GM19351 (cell line): ENCODE results near the gene BAHD1.
A peak's percentile ranks its signal among the peaks of the same experiment; 100 is the strongest.
"Not testable (repeated sequence)": the region's sequence is repeated elsewhere in the genome, so short reads cannot be mapped to it uniquely, and the experiment has no call there.

ENCODE experiments used
- ATAC-seq: cut with Tn5 transposase; IDR thresholded peaks from one replicate; pipeline ENCODE4 v1.9.1; 2021; ENCODE audit warnings: mild to moderate bottlenecking, moderate library complexity; ENCODE audit not compliant: unreplicated experiment

BAHD1 gene

DNA sequence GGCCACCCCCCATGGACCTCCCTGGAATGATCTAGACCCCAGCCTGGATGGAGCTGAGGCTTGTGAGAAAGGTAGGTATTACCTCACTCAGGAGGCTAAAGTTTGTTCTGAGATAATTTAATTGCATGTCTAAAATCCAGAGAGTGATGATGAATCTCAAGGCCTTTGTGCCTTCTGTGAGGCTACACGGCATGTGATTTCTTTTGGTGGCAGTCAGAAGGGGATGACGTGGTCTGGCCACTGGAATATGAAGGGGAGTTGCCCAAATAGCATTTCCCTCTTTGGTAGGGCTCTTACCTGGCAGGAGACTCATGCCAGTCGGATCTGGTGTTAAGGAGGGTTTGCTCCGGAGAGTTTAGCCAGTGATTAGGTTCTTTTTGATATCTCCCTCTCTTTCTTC, 2.5 kb downstream of the BAHD1 start:
- ATAC-seq, result no peak

DNA sequence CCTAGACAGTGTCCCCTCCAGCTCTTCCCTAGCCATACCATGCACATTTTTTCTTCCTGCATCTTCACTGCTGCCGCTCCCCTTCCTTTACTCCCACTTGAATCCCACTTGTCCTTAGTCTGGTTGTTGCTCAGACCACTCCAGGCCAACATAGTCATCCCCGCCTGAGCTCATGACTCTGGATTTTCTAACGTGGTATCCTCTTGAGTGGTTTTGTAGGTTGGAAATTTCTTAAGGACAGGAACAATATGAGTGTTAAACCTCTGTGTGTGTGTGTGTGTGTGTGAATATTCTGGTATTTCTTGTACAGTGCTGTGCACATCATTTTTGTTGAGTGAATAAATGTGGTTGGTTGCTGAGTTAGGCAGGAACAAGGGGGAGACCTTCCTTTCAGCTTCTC, 3.1 kb downstream of the BAHD1 start:
- ATAC-seq, result no peak

DNA sequence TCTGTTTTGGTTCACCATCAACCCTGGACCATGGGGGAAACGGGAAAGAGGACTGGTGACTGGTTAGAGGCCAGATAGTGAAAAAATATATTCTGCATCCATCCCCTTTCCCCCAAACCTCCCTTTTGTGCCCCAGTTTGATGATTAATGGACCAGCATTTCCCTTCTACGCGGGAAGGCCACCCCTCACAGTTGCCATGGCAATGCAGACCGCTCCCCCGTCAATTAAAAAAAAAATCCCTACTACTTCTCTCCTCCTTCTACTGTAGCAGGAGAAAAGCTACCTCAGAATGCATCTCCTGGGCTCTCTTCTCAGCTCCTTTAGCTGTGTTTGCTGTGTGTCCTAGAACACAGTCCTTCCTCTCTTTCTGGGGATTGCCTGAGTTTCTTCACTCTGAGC, 4.0 kb downstream of the BAHD1 start:
- no peak for ATAC-seq

DNA sequence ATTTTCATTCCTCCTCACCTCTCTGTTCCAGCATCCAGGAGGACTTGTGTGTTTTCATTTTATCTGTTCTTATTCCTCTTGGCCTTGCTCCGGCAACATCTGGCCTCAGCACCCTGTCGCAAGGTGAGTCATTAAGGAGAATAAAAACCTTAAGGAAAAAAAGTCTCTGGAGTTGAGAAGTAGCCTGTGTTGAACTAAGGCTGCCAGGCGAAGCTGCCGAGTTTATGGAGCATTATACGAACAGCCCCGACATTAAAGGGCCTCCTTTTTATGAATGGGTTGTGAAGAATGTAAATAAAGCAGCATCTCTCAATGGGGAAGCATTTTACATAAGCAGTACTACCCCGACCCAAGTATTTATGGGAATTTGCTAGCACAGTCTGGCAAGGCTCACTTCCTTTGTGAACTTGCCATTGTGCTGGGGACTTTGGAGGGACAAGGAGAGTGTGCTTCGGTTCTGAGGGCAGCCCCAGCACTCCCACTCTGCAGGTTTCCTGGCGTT, 4.7 kb downstream of the BAHD1 start:
- ATAC-seq, result no peak

DNA sequence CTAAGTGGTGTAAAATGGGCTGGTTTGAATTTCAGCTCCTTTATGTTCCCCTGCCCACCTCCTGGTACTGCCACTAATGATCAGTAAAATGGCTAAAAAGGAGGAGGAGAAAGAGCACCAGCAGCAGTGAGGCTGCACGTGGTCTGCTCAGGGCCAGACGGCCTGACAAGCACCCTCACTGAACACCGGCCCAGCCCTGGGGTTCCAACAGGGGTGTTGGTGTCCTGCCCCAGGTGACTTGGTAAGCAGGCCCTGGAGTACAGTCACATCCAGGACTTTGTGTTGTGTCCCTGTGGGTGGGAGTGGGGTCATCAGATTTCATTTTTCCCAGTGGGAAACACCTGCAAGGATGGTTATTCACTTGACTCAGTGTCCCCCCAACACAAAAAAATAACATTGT, 5.4 kb downstream of the BAHD1 start:
- ATAC-seq, result no peak

DNA sequence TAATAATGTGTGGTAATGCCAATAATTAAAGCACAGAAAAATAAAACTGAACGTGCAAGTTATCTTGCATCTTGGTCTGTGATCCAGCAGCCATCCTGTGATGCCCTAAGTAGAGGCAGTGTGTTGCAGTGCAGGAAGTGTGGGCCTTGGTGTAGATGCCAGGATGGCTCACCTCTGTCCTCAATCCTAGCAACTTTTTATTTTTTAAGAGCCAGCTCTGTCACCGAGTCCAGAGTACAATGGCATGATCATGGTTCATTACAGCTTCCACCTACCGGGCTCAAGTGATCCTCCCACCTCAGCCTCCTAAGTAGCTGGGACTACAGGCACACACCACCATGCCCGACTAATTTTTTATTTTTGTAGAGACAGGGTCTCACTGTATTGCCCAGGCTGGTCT, 7.6 kb downstream of the BAHD1 start:
- ATAC-seq, result no peak

DNA sequence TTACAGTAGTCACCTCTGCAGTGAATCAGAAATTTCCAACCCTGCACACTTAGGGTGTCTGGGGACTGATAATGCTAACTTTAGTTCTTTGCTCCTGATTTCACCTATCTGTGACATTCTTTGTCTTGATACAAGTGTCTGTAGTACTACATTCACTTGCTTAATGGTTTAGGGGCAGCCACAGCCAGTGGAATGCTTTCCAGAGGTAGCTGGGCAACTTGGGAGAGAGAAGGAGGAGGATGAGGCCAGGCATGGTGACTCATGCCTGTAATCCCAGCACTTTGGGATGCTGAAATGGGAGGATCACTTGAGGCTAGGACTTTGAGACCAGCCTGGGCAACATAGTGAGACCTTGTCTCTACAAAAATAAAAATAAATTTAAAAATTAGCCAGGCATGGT, 8.5 kb downstream of the BAHD1 start:
- ATAC-seq, result no peak

DNA sequence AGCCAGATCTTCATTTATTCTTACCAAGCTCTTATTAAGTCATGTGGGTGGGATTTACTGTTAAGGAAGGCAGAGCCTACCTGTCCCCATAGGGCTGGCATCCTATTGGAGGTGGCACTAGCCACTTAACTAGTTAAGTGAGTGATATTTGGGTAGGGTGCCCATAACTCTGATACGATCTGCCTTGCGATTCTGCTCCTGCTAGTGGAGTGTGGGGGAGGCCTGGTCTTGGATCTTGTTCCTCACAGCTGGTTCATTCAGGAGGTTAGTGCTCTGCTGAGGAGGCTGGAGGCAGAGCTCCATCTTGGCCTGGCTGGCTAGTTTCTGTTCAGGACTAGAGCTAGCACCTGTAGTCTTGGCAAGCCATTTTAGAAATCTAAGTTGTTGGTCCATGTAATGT, 9.3 kb downstream of the BAHD1 start:
- no peak for ATAC-seq

DNA sequence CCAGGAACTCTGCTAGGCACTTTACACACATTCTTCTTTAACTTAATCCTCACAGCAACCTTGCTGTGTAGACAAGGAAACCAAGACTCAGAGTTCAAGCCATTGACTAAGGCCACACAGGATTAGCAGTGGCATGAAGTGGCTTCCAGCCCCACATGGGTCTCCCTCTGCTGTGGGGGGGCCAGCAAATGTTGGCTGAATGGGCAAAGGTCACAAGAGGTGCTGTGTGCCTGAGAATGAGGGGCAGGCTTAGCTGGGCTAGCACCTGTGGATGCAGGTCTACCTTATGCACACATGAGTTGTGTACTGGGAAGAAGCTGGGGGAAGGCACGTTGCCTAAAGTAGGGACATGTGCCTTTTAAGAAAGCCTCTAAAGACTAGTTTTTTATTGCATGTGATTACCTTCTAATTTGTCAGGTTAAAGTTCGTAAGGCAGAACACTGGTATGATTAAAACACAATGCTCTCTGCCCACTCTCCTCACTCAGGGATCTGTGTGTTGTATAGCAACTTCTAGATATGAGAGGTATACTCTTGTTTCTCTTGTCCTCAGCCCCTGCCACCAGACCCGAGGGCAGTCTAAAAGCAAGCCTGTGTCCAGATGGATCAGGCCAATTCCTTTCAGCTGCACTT, 10.9 kb downstream of the BAHD1 start:
- no peak for ATAC-seq

DNA sequence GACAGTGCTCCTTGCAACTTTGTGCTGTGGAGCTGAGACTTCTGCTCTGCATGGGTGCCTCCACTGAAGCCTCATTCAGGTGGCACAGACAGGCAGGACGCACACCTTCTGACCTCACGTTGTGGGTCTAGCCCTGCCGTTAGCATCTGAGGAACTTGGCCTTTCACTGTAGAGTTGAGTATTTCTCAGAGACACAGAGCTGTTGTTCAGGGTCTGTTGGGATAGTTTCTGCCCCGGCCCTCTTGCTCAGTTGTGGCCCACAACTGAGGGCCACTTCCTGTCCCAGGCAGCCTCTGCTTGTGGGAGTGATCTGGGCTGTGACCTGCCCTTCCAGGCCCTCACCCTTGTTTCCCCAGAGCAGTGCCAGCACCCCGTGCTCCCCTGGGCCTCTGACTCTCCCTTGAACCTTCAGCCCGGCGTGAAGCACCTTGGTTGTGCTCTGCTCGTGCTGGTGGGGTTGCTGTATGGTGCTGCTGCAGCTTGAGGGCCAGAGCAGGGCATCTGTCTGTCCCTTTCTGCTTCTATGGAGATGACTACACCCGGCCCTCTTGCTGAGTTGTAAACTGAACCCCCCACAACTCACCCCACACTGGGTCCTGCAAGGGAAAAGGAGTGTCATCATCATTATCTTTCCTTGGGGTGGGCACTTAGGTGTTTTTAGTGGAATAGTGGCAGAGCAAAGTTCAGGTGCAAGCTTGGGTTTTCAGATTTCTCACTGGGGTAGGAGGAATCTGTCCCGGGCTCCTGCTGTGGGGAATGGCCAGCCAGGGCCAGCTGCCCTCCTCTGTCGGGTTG, 11.7 kb downstream of the BAHD1 start:
- peak; percentile 54 for ATAC-seq

DNA sequence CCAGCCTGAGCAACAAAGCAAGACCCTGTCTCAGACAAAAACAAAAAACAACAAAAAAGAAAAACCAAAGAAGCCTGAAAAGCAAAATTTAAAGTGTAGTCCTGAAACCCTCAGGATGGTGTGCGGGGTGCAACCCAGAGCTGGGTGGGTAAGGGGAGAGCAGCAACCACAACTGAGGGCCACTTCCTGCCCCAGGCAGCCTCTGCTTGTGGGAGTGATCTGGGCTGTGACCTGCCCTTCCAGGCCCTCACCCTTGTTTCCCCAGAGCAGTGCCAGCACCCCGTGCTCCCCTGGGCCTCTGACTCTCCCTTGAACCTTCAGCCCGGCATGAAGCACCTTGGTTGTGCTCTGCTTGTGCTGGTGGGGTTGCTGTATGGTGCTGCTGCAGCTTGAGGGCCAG, 13.2 kb downstream of the BAHD1 start:
- ATAC-seq, result not testable (repeated sequence)

DNA sequence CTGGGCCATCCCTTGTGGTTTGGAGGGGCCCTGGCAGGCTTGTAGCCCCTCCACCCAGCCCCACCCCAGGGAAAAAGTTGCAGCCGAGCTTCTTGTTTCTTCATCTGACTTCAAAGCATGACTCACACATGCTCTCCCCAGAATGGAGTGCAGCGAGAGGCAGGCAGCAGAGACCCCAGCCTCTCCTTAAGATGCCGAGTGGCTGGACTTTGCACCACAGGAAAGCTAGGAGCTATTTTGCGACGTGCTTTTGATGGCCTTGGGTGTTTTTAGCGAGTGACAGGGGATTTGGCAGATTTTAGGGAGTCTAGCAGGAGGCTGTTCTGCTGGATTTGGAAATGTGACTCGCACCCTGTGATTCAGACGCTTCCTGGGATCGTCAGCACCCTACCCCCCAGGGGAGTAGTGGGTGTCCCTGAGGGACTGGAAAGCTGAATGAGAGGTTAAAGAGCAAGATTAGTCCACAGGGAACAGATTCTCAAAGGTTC, 14.2 kb downstream of the BAHD1 start:
- no peak for ATAC-seq

DNA sequence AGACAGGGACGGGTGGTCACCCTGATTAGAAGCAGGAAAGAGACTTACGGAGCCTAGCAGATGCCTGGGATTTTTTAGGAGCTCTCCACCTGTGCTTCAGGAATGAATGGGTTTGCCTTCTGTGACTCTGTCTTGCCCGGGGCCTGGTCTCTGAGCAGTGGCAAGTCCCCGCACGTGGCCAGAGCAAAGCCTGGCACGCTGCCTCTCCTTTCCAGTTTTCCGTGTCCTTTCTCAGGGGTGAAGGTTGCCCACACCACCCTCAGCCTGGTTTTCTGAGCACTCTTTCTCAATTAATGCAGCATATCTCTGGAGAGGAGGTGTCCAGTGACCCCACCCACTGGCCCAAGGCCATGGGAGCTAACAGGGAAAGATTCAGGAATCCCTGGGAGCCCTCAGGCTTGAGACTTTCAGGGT, 15.6 kb downstream of the BAHD1 start:
- ATAC-seq, result no peak

DNA sequence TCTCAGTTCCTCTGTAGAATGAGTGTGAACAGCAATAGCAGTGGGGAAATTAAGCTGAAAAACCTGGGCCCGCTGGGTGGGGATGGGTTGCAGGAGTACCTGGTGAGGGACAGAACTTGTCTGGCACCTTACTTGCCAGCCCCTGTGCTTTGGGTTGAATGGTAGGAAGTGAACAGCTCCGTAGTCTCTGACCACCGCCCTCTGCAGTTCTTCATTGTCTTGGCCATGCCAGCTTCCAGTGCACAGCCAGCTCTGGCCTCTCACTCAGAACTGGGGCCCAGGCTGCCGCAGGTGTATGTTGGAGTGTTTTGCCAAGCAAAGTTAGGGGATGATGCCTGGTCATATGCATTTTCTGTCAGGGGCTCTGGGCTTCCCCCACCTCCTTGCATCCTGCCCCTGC, 16.0 kb downstream of the BAHD1 start:
- no peak for ATAC-seq

DNA sequence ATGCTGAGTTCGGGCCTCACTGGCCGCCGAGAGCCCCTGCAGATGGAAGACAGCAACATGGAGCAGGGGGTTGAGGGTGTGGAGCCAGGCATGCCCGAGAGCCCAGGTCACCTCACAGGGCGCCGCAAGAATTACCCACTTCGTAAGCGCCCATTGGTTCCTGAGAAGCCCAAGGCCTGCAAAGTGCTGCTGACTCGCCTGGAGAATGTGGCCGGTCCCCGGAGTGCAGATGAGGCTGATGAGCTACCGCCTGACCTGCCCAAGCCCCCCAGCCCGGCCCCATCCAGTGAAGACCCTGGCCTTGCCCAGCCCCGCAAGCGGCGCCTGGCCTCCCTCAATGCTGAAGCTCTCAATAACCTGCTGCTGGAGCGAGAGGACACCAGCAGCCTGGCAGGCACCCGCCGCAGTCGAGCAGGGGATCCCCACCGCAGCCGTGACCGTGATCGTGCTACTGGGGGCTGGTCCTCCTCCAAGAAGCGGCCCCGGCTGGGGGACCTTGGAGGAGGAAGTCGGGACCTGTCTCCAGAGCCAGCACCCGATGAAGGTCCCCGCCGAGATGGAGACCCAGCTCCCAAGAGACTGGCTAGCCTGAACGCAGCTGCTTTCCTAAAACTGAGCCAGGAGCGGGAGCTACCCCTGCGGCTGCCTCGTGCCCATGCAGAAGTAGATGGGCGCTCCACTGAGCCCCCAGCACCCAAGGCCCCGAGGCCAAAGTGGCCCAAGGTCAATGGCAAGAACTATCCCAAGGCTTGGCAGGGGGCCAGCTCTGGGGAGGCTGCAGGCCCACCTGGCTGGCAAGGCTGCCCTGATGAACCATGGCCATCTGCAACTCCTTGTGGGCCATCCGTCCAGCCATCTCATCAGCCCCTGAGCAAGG, 18.0 kb downstream of the BAHD1 start:
- ATAC-seq, result no peak

DNA sequence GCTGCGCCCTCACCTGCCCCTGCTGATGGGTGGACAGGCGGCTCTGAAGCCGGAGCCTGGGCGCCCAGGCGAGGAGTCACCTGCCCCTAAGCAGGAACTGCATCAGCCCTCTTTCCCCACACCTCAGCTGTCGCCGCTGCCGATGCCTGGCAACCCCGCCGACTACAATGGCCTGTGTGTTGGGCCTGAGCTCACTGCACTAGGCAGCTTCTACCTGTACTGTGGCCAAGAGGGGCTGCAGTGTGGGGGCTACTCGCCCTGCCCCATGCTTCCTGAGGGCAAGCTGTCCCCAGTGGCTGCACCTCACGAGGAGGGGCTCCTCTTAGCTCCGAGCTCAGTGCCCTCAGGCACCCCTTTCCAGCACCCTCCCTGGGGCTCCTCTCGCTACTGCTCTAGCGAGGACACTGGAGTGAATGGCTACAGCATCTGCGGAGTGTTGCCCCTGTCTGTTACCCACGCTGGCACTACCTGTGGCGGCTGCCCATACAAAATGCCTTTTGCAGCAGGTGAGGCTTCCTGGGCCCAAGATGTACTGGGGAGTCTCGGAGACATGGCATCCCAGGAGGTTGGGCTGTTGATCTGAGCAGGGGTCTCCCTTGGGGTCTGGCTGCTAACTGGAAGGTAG, 18.8 kb downstream of the BAHD1 start:
- no peak for ATAC-seq

DNA sequence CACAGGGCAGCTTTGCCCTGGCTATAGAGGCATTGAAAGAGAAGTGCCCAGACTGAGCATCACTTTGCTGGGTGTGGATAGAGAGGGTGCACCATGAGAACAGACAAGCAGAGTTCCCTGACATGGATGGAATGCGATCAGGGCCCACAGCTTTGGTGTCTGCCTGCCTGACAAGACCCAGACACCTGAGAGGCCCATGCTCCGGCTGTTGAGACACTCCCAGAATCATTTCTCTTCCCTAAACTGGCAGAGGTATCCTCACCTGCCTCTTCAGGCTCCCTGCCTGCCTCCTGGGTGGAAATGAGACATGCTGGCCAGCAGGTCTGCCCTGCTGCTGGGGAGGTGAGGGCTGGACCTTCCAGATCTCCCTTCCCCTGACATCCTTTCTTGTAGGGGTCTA, 19.7 kb downstream of the BAHD1 start:
- no peak for ATAC-seq

DNA sequence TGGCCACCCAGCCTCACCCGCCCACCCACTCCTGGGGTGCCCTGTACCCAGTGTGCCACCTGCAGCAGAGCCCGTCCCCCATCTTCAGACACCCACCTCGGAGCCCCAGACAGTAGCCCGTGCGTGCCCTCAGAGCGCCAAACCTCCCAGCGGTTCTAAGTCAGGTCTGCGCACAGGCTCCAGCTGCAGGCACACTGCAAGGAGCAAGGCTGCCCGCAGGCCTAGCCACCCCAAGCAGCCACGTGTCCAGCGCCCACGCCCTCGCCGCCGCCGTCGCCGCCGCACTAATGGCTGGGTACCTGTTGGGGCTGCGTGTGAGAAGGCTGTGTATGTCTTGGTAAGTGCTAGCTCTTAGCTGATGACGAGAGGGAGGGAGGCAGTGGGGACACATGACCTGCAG, 21.2 kb downstream of the BAHD1 start:
- no peak for ATAC-seq

DNA sequence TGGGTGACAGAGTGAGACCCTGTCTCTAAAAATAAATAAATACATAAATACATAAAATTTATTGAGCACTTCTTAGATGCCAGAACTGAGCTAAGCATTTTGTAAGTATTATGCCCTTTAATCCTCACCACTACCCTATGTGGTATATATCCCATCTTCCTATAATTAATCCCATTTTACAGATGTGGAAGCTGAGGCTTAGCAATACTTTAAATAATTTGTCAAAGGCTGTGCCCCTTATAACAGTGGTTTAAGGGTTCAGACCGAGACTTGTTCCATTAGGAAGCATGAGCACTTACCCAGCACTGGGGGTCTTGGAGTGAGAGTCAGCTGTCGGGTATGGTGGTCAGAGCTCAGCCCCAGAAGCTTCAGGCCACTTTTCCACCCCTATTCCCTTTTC, 22.5 kb downstream of the BAHD1 start:
- ATAC-seq, result no peak

DNA sequence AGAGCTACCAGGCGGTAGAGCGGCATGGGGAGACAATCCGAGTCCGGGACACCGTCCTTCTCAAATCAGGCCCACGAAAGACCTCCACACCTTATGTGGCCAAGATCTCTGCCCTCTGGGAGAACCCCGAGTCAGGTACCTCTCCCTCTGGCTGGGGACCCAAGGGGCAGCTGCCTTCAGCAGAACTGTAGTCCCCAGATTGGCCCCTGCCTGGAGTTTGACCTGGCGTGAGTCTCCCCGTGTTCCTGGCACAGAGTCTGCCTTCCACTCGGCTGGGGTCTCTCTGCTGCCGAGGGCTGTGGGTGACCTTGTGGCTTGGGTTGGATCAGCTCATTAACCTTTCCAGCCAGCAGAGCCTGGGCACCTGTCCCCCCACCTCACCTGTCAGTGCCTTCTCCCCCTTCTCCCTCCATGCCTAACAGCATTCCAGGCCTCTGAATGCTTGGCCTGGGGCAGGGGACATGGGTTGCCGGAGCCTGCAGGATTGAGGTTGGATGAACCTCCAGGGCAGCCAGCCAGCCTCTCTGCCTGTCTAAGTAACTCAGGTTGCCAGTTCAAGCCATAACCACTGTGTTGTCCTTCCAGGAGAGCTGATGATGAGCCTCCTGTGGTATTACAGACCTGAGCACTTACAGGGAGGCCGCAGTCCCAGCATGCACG, 23.3 kb downstream of the BAHD1 start:
- no peak for ATAC-seq
